ENCODE measurements around the gene GMDS.

The GMDS gene

GRCh38 chr6:1869769-1870168 lies 375.6 kb downstream of the GMDS start:
- Histone ChIP-seq H3K4me1 (ENCODE audit: low read length) (no peaks in the 10 kb centered on the region), H3K36me3 (replicated peaks; ENCODE audit: insufficient read depth, low read length) (no peaks in the 10 kb centered on the region), H3K9me3 (replicated peaks; ENCODE audit: insufficient read depth, low read length) (no peaks in the 10 kb centered on the region), H2AFZ (ENCODE audit: low read length) (no peak overlapping the region), H3K9ac (ENCODE audit: low read length) (no peak overlapping the region), H3K27ac (ENCODE audit: low read length) (no peak overlapping the region), H3K79me2 (ENCODE audit: low read length) (no peaks in the 10 kb centered on the region), H3K9me2 (replicated peaks; ENCODE audit: insufficient read depth, low read length) (no peaks in the 10 kb centered on the region), H3K27me3 (replicated peaks; ENCODE audit: insufficient read depth, low read length) (no peaks in the 10 kb centered on the region), H3K4me3 (ENCODE audit: low read length) (no peak overlapping the region), H3F3A (ENCODE audit: insufficient read depth, low read length) (no peaks in the 10 kb centered on the region), H4K20me1 (ENCODE audit: insufficient read depth, low read length) (no peaks in the 10 kb centered on the region), H3K4me2 (ENCODE audit: low read depth, low read length) (no peak overlapping the region)
- DNase-seq: no peak
- TF ChIP-seq EZH2 (optimal IDR thresholded peaks at IDR 0.05; ENCODE audit: low read depth, low read length): no peak
- no peak for TF ChIP-seq CTCF (IDR thresholded peaks at IDR 0.05; ENCODE audit: low read length)
- TF ChIP-seq EZH2phosphoT487 (IDR thresholded peaks at IDR 0.05; ENCODE audit: low read length): no peak

GRCh38 chr6:1869308-1869707 lies 376.1 kb downstream of the GMDS start:
- TF ChIP-seq CTCF (IDR thresholded peaks at IDR 0.05; ENCODE audit: low read length) (no peak), EZH2phosphoT487 (IDR thresholded peaks at IDR 0.05; ENCODE audit: low read length) (no peak), EZH2 (optimal IDR thresholded peaks at IDR 0.05; ENCODE audit: low read depth, low read length) (no peak)
- Histone ChIP-seq H2AFZ (ENCODE audit: low read length) (no peak overlapping the region), H3K9ac (ENCODE audit: low read length) (no peak overlapping the region)

GRCh38 chr6:1868561-1869261 lies 376.7 kb downstream of the GMDS start:
- Histone ChIP-seq H4K20me1 (ENCODE audit: insufficient read depth, low read length) (no peaks in the 10 kb centered on the region), H3K79me2 (ENCODE audit: low read length) (no peaks in the 10 kb centered on the region), H3K9me2 (replicated peaks; ENCODE audit: insufficient read depth, low read length) (no peaks in the 10 kb centered on the region), H3K27me3 (replicated peaks; ENCODE audit: insufficient read depth, low read length) (no peaks in the 10 kb centered on the region), H2AFZ (ENCODE audit: low read length) (no peak overlapping the region), H3K9me3 (replicated peaks; ENCODE audit: insufficient read depth, low read length) (no peaks in the 10 kb centered on the region), H3K27ac (ENCODE audit: low read length) (no peak overlapping the region), H3K36me3 (replicated peaks; ENCODE audit: insufficient read depth, low read length) (no peaks in the 10 kb centered on the region), H3F3A (ENCODE audit: insufficient read depth, low read length) (no peaks in the 10 kb centered on the region), H3K4me3 (ENCODE audit: low read length) (no peak overlapping the region), H3K4me1 (ENCODE audit: low read length) (no peaks in the 10 kb centered on the region), H3K4me2 (ENCODE audit: low read depth, low read length) (no peak overlapping the region), H3K9ac (ENCODE audit: low read length) (no peak overlapping the region)
- no peak for DNase-seq
- TF ChIP-seq CTCF (IDR thresholded peaks at IDR 0.05; ENCODE audit: low read length): no peak
- TF ChIP-seq EZH2phosphoT487 (IDR thresholded peaks at IDR 0.05; ENCODE audit: low read length): no peak
- no peak for TF ChIP-seq EZH2 (optimal IDR thresholded peaks at IDR 0.05; ENCODE audit: low read depth, low read length)

More at GRCh38 chr6:1869308-1869707, 376.1 kb downstream of the GMDS start:
- H3K9me3 ChIP-seq (replicated peaks; ENCODE audit: insufficient read depth, low read length): no peaks in the 10 kb centered on the region
- no peaks in the 10 kb centered on the region for H3K27me3 ChIP-seq (replicated peaks; ENCODE audit: insufficient read depth, low read length)
- H4K20me1 ChIP-seq (ENCODE audit: insufficient read depth, low read length): no peaks in the 10 kb centered on the region
- no peak overlapping the region for H3K27ac ChIP-seq (ENCODE audit: low read length)
- no peaks in the 10 kb centered on the region for H3F3A ChIP-seq (ENCODE audit: insufficient read depth, low read length)
- no peak overlapping the region for H3K4me3 ChIP-seq (ENCODE audit: low read length)
- H3K4me1 ChIP-seq (ENCODE audit: low read length): no peaks in the 10 kb centered on the region
- H3K4me2 ChIP-seq (ENCODE audit: low read depth, low read length): no peak overlapping the region
- H3K36me3 ChIP-seq (replicated peaks; ENCODE audit: insufficient read depth, low read length): no peaks in the 10 kb centered on the region
- DNase-seq: no peak
- no peaks in the 10 kb centered on the region for H3K9me2 ChIP-seq (replicated peaks; ENCODE audit: insufficient read depth, low read length)
- H3K79me2 ChIP-seq (ENCODE audit: low read length): no peaks in the 10 kb centered on the region
